Sigmoid colon (tissue), 7 donors: ENCODE results near the gene ENPP1. TPM values are rescaled to one million over a fixed set of nuclear protein-coding genes. Genes with fewer than 3 reads are reported as not detected.

Experiments used
- DNase-seq: peaks from one replicate; pipeline ENCODE4 v3.0.0-alpha.2; 2019
- H3K27ac ChIP-seq, 4 donors: fragments of 200-600 bp; sonication (generic); one replicate each; pipeline ENCODE4 v1.5.1; 2016 to 2019; ENCODE audit warnings: mild to moderate bottlenecking in 1 of 4
- H3K27me3 ChIP-seq, 3 donors: fragments of 200-600 bp; sonication (generic); one replicate each; pipeline ENCODE4 v1.5.1; 2019; ENCODE audit warnings: mild to moderate bottlenecking in 1 of 3
- H3K36me3 ChIP-seq, 4 donors: fragments of 200-600 bp; sonication (generic); one replicate each; pipeline ENCODE4 v1.5.1; 2016 to 2019
- H3K4me1 ChIP-seq, 4 donors: fragments of 200-600 bp; sonication (generic); one replicate each; pipeline ENCODE4 v1.5.1; 2017 to 2019
- H3K4me3 ChIP-seq, 4 donors: fragments of 200-600 bp; sonication (generic); one replicate each; pipeline ENCODE4 v1.5.1; 2017 to 2019; ENCODE audit warnings: mild to moderate bottlenecking in 2 of 4, moderate library complexity in 1 of 4
- H3K9me3 ChIP-seq, 4 donors: fragments of 200-600 bp in 3 of 4; sonication (generic) in 3 of 4; one replicate each; pipeline versions ENCODE4 v1.5.1 to v1.6.1; 2013 to 2019
- EP300 ChIP-seq, 4 donors: sonication (generic); formaldehyde crosslinking; IDR thresholded peaks; one replicate each; pipeline ENCODE4 v1.6.1; 2017; ENCODE audit warnings: antibody characterized with exemption in 4 of 4
- POLR2A ChIP-seq, 2 donors: fragments of 450-650 bp; IDR thresholded peaks; one replicate each; pipeline ENCODE4 v1.6.1; 2016; ENCODE audit warnings: antibody characterized with exemption in 2 of 2, mild to moderate bottlenecking in 2 of 2, moderate library complexity in 2 of 2
- POLR2AphosphoS5 ChIP-seq, 4 donors: sonication (generic); formaldehyde crosslinking; IDR thresholded peaks; one replicate each; pipeline ENCODE4 v1.6.1; 2017; ENCODE audit warnings: antibody characterized with exemption in 4 of 4
- WGBS, 2 donors: extraction: QIAGEN DNeasy Blood & Tissue Kit; methylation state at CpG; one replicate each; pipeline ENCODE4 v1.1.7; 2013; 5-methylcytosine and 5-hydroxymethylcytosine counted together
- intact Hi-C: fragments of 100-400 bp; cut with DNase I; formaldehyde crosslinking; loops from one replicate; pipeline ENCODE4 v1.15.1; 2023
- polyA plus RNA-seq, 3 donors: library from polyadenylated mRNA; stranded (reverse); fragments of 200-250 nt; gene quantifications; one replicate each; pipeline ENCODE4 v1.2.3, GENCODE V29; 2013
- total RNA-seq, 4 donors: library from RNA; depleted of rRNA; stranded (reverse); fragments of >200 nt; gene quantifications; one replicate each; pipeline ENCODE4 v1.1.0, GENCODE V29; 2016
- TF ChIP-seq, protein P1 (sequence below), 4 experiments: fragments of 450-650 bp in 3 of 4; fragments of 200-600 bp in 1 of 4; IDR thresholded peaks; one replicate each; pipeline ENCODE4 v1.5.1; 2016 to 2019; ENCODE audit warnings: antibody characterized with exemption in 4 of 4, mild to moderate bottlenecking in 3 of 4, moderate library complexity in 2 of 4
- donor health status: healthy with polysubstance abuse.
- donor health status: Bipolar disorder and iron deficiency.
- donor health status: healthy.

Gene ENPP1
- total and polyA plus RNA-seq, 7 donors, result 1.2 to 7.2 (median 3.6) TPM

DNA sequence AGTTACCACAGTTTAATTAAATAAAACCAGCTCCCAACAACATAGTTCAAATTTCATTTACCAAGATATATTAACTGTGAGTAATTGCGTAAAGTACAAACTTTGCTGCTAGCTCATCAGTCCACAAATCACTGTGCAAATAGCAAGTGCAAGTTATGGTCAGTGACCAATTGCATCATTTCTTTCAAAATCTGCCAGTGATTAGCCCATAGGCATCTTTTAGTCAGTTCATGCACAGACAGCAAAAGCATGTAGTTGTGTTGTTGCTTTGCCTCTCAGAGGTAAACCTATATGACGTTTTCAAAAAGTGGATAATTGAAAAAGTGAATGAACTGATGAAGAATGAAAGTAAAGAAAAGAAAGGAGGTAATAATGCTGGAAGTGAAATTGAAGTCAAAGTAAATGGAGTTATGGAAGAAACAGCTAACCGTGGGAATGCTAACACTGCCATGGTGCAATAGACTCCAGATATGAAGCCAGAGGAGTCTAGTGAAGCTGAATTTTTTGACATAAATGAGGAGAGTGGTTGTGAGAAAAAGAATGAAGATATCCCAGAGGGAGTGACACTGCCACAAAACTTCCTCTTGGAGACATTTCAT lies 36.5 kb downstream of the ENPP1 start:
- Histone ChIP-seq H3K27me3 (no peaks in the 10 kb centered on the region), H3K9me3 (no peaks in the 10 kb centered on the region), H3K4me3 (no peak overlapping the region), H3K4me1 (no peaks in the 10 kb centered on the region), H3K27ac (no peak overlapping the region), H3K36me3 (no peaks in the 10 kb centered on the region)
- TF ChIP-seq POLR2AphosphoS5 (IDR thresholded peaks at IDR 0.05), result no peak
- TF ChIP-seq, protein P1, sequence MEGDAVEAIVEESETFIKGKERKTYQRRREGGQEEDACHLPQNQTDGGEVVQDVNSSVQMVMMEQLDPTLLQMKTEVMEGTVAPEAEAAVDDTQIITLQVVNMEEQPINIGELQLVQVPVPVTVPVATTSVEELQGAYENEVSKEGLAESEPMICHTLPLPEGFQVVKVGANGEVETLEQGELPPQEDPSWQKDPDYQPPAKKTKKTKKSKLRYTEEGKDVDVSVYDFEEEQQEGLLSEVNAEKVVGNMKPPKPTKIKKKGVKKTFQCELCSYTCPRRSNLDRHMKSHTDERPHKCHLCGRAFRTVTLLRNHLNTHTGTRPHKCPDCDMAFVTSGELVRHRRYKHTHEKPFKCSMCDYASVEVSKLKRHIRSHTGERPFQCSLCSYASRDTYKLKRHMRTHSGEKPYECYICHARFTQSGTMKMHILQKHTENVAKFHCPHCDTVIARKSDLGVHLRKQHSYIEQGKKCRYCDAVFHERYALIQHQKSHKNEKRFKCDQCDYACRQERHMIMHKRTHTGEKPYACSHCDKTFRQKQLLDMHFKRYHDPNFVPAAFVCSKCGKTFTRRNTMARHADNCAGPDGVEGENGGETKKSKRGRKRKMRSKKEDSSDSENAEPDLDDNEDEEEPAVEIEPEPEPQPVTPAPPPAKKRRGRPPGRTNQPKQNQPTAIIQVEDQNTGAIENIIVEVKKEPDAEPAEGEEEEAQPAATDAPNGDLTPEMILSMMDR (IDR thresholded peaks at IDR 0.05), result no peak
- TF ChIP-seq EP300 (IDR thresholded peaks at IDR 0.05), result no peak
- no peak for TF ChIP-seq POLR2A (IDR thresholded peaks at IDR 0.05)
- no peak for DNase-seq
- intact Hi-C loops, result no loop called here
- WGBS, 2 donors, result 91 to 93% methylated on average over 3 of the region's 3 CpGs

DNA sequence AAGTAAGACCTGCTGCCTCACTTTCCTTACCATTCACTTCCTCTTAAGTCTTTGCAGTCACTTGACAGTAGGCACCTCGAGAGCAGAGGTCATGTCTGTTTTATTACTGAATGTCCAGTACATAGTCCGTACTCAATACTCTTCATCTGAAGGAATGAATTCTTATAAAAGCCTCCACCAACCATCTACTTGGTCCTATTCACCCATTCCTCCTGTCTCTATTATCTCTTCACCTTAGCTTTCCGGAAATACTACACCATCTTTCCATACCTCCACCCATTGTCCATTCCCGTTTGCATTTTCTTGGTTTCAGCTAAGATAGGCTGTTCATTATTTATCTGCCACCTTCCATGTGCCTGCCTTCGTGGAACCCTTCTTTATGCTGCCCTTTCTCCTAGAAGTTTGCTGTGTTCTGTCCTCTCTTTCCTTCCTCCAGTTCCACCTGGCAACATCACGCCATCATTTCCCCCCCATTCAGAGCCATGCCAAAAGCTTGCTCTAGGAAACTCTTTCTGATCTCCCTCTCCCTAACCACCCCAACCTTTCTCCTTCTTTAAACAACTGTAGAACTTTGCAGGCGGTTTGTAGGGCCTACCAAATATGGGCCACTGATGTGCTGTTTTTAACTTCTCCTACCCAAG lies 38.3 kb downstream of the ENPP1 start:
- H3K27ac ChIP-seq, result no peak overlapping the region
- H3K36me3 ChIP-seq, result no peaks in the 10 kb centered on the region
- no peak for DNase-seq
- WGBS, 2 donors, result 84 to 87% methylated on average over 7 of the region's 7 CpGs
- no peak for TF ChIP-seq POLR2AphosphoS5 (IDR thresholded peaks at IDR 0.05)
- no peak for TF ChIP-seq POLR2A (IDR thresholded peaks at IDR 0.05)
- no peak for TF ChIP-seq EP300 (IDR thresholded peaks at IDR 0.05)
- TF ChIP-seq, protein P1 (IDR thresholded peaks at IDR 0.05), result no peak
- intact Hi-C loops, result no loop called here
- H3K9me3 ChIP-seq, result no peaks in the 10 kb centered on the region
- no peak overlapping the region for H3K4me3 ChIP-seq
- H3K27me3 ChIP-seq, result no peaks in the 10 kb centered on the region
- no peaks in the 10 kb centered on the region for H3K4me1 ChIP-seq

GRCh38 chr6:131846905-131847304 lies 39.1 kb downstream of the ENPP1 start:
- Histone ChIP-seq H3K4me3 (no peak overlapping the region), H3K27ac (no peak overlapping the region), H3K36me3 (no peaks in the 10 kb centered on the region), H3K4me1 (no peaks in the 10 kb centered on the region), H3K27me3 (no peaks in the 10 kb centered on the region), H3K9me3 (no peaks in the 10 kb centered on the region)
- WGBS, 2 donors, result 88 to 94% methylated on average over 2 of the region's 2 CpGs
- no peak for DNase-seq
- intact Hi-C loops, result no loop called here
- no peak for TF ChIP-seq EP300 (IDR thresholded peaks at IDR 0.05)

- H3K36me3 ChIP-seq, result no peaks in the 10 kb centered on the region
- TF ChIP-seq POLR2A (IDR thresholded peaks at IDR 0.05), result no peak
- TF ChIP-seq EP300 (IDR thresholded peaks at IDR 0.05), result no peak
- TF ChIP-seq POLR2AphosphoS5 (IDR thresholded peaks at IDR 0.05), result no peak
- TF ChIP-seq, protein P1 (IDR thresholded peaks at IDR 0.05), result no peak
- no peaks in the 10 kb centered on the region for H3K27me3 ChIP-seq
- H3K4me1 ChIP-seq, result no peaks in the 10 kb centered on the region
- intact Hi-C loops, result no loop called here
- no peak overlapping the region for H3K4me3 ChIP-seq
- 89 to 91% methylated on average over 6 of the region's 6 CpGs for WGBS, 2 donors
- DNase-seq, result no peak
- H3K9me3 ChIP-seq, result no peaks in the 10 kb centered on the region
- H3K27ac ChIP-seq, result no peak overlapping the region
These were observed 42.0 kb downstream of the ENPP1 start for GRCh38 chr6:131849799-131850198.

- Histone ChIP-seq H3K36me3 (no peaks in the 10 kb centered on the region), H3K27ac (no peak overlapping the region), H3K9me3 (no peaks in the 10 kb centered on the region), H3K4me1 (no peaks in the 10 kb centered on the region), H3K4me3 (no peak overlapping the region), H3K27me3 (no peaks in the 10 kb centered on the region)
- TF ChIP-seq POLR2AphosphoS5 (IDR thresholded peaks at IDR 0.05) (no peak), POLR2A (IDR thresholded peaks at IDR 0.05) (no peak), EP300 (IDR thresholded peaks at IDR 0.05) (no peak)
- TF ChIP-seq, protein P1 (IDR thresholded peaks at IDR 0.05), result no peak
- 90 to 94% methylated on average over 8 of the region's 8 CpGs for WGBS, 2 donors
- DNase-seq, result no peak
- intact Hi-C loops, result no loop called here
These were observed 43.4 kb downstream of the ENPP1 start for GRCh38 chr6:131851049-131851769.
